ENCODE data around the gene VENTX. TPM values are rescaled to one million over a fixed set of nuclear protein-coding genes. Genes with fewer than 3 reads are reported as not detected.

VENTX gene, protein sequence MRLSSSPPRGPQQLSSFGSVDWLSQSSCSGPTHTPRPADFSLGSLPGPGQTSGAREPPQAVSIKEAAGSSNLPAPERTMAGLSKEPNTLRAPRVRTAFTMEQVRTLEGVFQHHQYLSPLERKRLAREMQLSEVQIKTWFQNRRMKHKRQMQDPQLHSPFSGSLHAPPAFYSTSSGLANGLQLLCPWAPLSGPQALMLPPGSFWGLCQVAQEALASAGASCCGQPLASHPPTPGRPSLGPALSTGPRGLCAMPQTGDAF
- total RNA-seq (ENCODE audit: low replicate concordance): not detected in 2 replicates

DNA sequence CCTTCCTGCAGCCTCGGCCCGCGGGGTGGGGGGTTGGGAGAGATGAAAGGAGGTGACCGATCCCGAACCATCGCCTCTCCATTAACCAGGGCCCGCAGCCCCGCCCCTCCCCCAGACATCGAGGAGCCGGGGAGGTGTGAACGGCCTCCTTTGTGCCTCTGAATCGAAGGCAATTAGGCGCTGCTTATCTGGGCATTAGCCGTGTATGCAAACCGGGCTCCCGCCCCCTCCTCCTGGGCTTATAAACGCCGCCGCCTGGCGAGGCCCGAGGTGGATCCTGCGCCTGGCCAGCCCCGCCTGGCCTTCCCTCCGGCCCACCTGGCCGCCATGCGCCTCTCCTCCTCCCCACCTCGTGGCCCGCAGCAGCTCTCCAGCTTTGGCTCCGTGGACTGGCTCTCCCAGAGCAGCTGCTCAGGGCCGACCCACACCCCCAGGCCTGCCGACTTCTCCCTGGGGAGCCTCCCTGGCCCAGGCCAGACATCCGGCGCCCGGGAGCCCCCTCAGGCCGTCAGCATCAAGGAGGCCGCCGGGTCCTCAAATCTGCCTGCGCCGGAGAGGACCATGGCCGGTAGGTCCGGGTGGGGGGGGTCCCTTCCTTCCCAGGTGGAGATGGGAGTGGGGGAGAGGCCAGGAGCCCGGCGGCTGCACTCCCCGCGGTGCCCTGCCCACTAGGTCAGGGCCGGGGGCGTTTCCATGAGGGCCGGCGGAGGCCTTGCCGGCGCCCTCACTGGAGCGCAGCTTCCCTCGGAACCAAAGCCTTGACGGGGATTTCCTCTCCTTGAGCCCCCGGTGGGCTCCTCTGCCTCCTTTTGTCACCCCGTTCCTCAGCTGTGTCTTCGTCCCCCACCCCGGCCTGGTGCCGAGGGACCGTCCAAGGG lies at the start of gene VENTX:
VENTX (plus strand) TSS at position 268 of the 878 bp plus-strand sequence; CDS start at position 328, 60 bp downstream.

GRCh38 chr10:133230044-133230361 lies 7.7 kb upstream of the VENTX start, which contains the start of gene UTF1:
UTF1 (plus strand) TSS chr10:133230217; CDS start chr10:133230289, 72 bp downstream.

GRCh38 chr10:133276435-133277201 lies 39.0 kb downstream of the VENTX start, which contains the start of gene ADAM8:
ADAM8 (minus strand) TSS chr10:133276868; CDS start chr10:133276817, 51 bp downstream.

Other genes starting within 250 kb of the VENTX start
- gene ADGRA1, start 149.9 kb upstream of the VENTX start, total RNA-seq (ENCODE audit: low replicate concordance): not detected in 2 replicates
- 0.23 and 1.6 TPM in 2 replicates for gene KNDC1, start 77.6 kb upstream of the VENTX start, total RNA-seq (ENCODE audit: low replicate concordance)
- not detected in 2 replicates for gene UTF1, start 7.6 kb upstream of the VENTX start, total RNA-seq (ENCODE audit: low replicate concordance)
- gene ADAM8, start 39.0 kb downstream of the VENTX start, total RNA-seq (ENCODE audit: low replicate concordance): 0.60 and 2.0 TPM in 2 replicates
- 58.4 and 92.9 TPM in 2 replicates for gene TUBGCP2, start 71.0 kb downstream of the VENTX start, total RNA-seq (ENCODE audit: low replicate concordance)
- gene ZNF511, start 71.1 kb downstream of the VENTX start, total RNA-seq (ENCODE audit: low replicate concordance): 19.8 and 21.9 TPM in 2 replicates
- not detected in 2 replicates for gene CALY, start 99.0 kb downstream of the VENTX start, total RNA-seq (ENCODE audit: low replicate concordance)
- not detected in 2 replicates for gene PRAP1, start 109.5 kb downstream of the VENTX start, total RNA-seq (ENCODE audit: low replicate concordance)
- gene FUOM, start 120.2 kb downstream of the VENTX start, total RNA-seq (ENCODE audit: low replicate concordance): 3.2 and 24.3 TPM in 2 replicates
- 30.3 and 69.2 TPM in 2 replicates for gene ECHS1, start 135.5 kb downstream of the VENTX start, total RNA-seq (ENCODE audit: low replicate concordance)
- gene PAOX, start 141.4 kb downstream of the VENTX start, total RNA-seq (ENCODE audit: low replicate concordance): 5.2 and 5.3 TPM in 2 replicates
- gene MTG1, start 156.3 kb downstream of the VENTX start, total RNA-seq (ENCODE audit: low replicate concordance): 19.2 and 34.1 TPM in 2 replicates
- 0.08 and 0.12 TPM in 2 replicates for gene SPRN, start 186.8 kb downstream of the VENTX start, total RNA-seq (ENCODE audit: low replicate concordance)
- 1.3 and 2.7 TPM in 2 replicates for gene SCART1, start 216.1 kb downstream of the VENTX start, total RNA-seq (ENCODE audit: low replicate concordance)